ENCODE data around the gene MYH3.

The MYH3 gene

DNA sequence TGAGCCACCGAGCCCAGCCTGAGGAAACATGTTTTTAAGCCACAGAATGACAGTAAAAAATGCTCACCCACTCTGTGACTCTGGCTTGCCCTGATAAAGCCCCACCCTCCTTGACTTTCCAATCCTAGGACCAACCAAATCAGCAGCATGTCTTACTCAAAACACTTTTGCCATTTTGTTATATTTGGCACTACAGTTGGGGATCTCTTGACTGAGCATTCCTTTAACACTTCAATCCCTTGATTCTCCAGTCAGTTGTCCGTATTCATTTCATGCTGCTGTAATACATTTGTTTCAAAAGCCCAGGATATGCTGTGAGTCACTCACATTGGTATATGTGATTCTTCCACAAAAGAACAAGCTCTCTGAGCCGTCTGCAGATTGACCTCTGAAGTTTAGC lies 8.2 kb downstream of the MYH3 start:
- no peak for DNase-seq (ENCODE audit: low read depth, low spot score)
- no peak overlapping the region for H3K4me3 ChIP-seq (ENCODE audit: insufficient read length, low read depth)
- no peaks in the 10 kb centered on the region for H3K4me1 ChIP-seq (ENCODE audit: insufficient read depth, insufficient read length)
- H3K9me3 ChIP-seq (ENCODE audit: insufficient read depth, low read length): no peaks in the 10 kb centered on the region
- TF ChIP-seq ZNF274 (IDR thresholded peaks at IDR 0.05; ENCODE audit: low read depth, low read length) (no peak), SUZ12 (IDR thresholded peaks at IDR 0.05; ENCODE audit: extremely low read depth, insufficient read depth, insufficient read length) (no peak), YY1 (IDR thresholded peaks at IDR 0.05; ENCODE audit: insufficient read depth, insufficient read length) (no peak)
- H3K9ac ChIP-seq (ENCODE audit: insufficient read length, low read depth): no peak overlapping the region
- H3K36me3 ChIP-seq (ENCODE audit: insufficient read depth, insufficient read length, low read length): peaks cover 8% of the 10 kb centered on the region
- no peaks in the 10 kb centered on the region for H3K27me3 ChIP-seq (ENCODE audit: insufficient read depth, insufficient read length)

DNA sequence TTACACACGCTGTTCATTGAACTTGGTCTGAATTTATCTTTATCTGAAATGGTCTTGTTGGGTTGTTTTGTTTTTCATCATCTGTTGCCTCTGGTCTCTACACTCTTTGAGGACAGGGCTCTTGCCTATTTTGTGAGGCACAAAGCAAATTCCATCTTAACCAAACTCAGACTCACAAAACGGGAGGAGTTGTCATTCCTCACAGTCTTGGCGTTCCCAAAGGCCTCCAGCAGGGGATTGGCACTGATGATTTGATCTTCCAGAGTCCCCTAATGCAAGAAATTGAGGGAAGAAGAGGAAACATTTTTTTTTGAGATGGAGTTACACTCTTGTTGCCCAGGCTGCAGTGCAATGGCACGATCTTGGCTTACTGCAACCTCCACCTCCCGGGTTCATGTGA lies 8.7 kb downstream of the MYH3 start:
- Histone ChIP-seq H3K9ac (ENCODE audit: insufficient read length, low read depth) (no peak overlapping the region), H3K36me3 (ENCODE audit: insufficient read depth, insufficient read length, low read length) (peaks cover 8% of the 10 kb centered on the region), H3K27me3 (ENCODE audit: insufficient read depth, insufficient read length) (no peaks in the 10 kb centered on the region), H3K9me3 (ENCODE audit: insufficient read depth, low read length) (no peaks in the 10 kb centered on the region), H3K4me3 (ENCODE audit: insufficient read length, low read depth) (no peak overlapping the region), H3K4me1 (ENCODE audit: insufficient read depth, insufficient read length) (no peaks in the 10 kb centered on the region)
- no peak for DNase-seq (ENCODE audit: low read depth, low spot score)
- TF ChIP-seq SUZ12 (IDR thresholded peaks at IDR 0.05; ENCODE audit: extremely low read depth, insufficient read depth, insufficient read length) (no peak), YY1 (IDR thresholded peaks at IDR 0.05; ENCODE audit: insufficient read depth, insufficient read length) (no peak), ZNF274 (IDR thresholded peaks at IDR 0.05; ENCODE audit: low read depth, low read length) (no peak)

DNA sequence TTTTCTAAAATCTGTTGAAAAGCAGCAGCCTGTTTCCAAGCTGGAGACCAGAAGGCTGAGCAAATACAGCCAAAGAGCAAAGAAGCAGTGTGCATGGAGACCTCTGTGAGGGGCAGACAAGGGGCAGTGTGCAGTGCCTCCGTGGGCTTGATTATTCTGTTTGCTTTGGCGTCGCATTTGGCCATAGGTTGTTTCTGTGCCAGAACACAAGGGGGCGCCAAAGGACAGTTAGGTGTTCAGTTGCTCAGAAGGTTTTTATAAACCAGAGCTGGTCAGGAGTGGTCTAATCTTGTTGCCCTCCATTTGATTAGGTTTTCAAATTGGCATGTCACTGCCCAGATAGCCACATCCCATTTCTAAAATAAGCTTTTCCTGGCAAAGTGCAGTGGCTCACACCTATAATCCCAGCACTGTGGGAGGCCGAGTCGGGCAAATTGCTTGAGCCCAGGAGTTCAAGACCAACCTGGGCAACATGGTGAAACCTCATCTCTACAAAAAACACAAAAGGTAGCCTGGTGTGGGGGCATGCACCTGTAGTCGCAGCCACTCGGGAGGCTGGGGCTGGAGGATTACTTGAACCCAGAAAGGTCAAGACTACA lies 10.6 kb downstream of the MYH3 start:
- no peak overlapping the region for H3K4me3 ChIP-seq (ENCODE audit: insufficient read length, low read depth)
- no peaks in the 10 kb centered on the region for H3K9me3 ChIP-seq (ENCODE audit: insufficient read depth, low read length)
- peak; percentile 28 for DNase-seq (ENCODE audit: low read depth, low spot score)
- no peak for TF ChIP-seq YY1 (IDR thresholded peaks at IDR 0.05; ENCODE audit: insufficient read depth, insufficient read length)
- no peak for TF ChIP-seq ZNF274 (IDR thresholded peaks at IDR 0.05; ENCODE audit: low read depth, low read length)
- TF ChIP-seq SUZ12 (IDR thresholded peaks at IDR 0.05; ENCODE audit: extremely low read depth, insufficient read depth, insufficient read length): no peak
- H3K4me1 ChIP-seq (ENCODE audit: insufficient read depth, insufficient read length): no peaks in the 10 kb centered on the region
- no peak overlapping the region for H3K9ac ChIP-seq (ENCODE audit: insufficient read length, low read depth)
- H3K27me3 ChIP-seq (ENCODE audit: insufficient read depth, insufficient read length): no peaks in the 10 kb centered on the region
- peaks cover 17% of the 10 kb centered on the region for H3K36me3 ChIP-seq (ENCODE audit: insufficient read depth, insufficient read length, low read length)

DNA sequence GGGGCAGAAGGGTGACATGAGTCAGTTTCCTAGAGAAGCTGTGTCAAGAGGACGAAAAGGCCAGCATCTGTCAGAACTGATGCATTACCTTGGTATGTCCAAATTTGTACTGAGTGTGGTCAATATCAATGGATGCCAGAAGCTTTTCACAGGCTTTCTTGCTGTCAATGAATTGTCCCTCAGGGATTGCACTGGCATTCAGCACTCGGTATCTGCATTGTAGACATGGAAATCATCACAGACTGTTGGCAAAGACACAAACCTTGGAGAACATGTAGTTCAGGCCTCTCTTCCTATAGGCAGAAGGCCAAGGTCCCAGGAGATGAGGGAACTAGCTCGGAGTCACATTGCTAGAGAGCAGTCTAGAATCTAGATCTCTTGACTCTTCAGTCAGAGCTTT lies 16.6 kb downstream of the MYH3 start:
- no peak for DNase-seq (ENCODE audit: low read depth, low spot score)
- no peaks in the 10 kb centered on the region for H3K9me3 ChIP-seq (ENCODE audit: insufficient read depth, low read length)
- no peaks in the 10 kb centered on the region for H3K4me1 ChIP-seq (ENCODE audit: insufficient read depth, insufficient read length)
- peaks cover 36% of the 10 kb centered on the region for H3K36me3 ChIP-seq (ENCODE audit: insufficient read depth, insufficient read length, low read length)
- TF ChIP-seq YY1 (IDR thresholded peaks at IDR 0.05; ENCODE audit: insufficient read depth, insufficient read length) (no peak), ZNF274 (IDR thresholded peaks at IDR 0.05; ENCODE audit: low read depth, low read length) (no peak), SUZ12 (IDR thresholded peaks at IDR 0.05; ENCODE audit: extremely low read depth, insufficient read depth, insufficient read length) (no peak)
- H3K27me3 ChIP-seq (ENCODE audit: insufficient read depth, insufficient read length): no peaks in the 10 kb centered on the region
- no peak overlapping the region for H3K9ac ChIP-seq (ENCODE audit: insufficient read length, low read depth)
- H3K4me3 ChIP-seq (ENCODE audit: insufficient read length, low read depth): no peak overlapping the region

DNA sequence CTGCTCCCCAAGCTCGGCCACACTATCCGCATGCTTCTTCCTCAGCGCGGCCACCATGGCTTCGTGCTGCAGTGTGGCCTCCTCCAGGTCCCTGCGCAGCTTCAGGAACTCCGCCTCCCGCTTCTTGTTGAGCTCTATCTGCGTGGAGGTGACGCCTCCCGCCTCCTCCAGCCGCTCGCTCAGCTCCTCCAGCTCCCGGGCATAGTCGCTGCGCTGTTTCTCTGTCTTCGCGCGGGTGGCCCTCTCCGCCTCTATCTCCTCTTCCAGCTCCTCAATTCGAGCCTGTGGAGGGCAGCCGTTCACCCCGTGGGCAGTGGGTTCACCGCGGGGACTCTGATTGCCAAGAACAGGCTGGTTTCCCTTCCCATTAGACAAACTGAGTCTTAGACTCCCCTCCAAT lies 19.0 kb downstream of the MYH3 start:
- no peaks in the 10 kb centered on the region for H3K27me3 ChIP-seq (ENCODE audit: insufficient read depth, insufficient read length)
- H3K9ac ChIP-seq (ENCODE audit: insufficient read length, low read depth): no peak overlapping the region
- H3K4me1 ChIP-seq (ENCODE audit: insufficient read depth, insufficient read length): no peaks in the 10 kb centered on the region
- H3K4me3 ChIP-seq (ENCODE audit: insufficient read length, low read depth): no peak overlapping the region
- no peak for TF ChIP-seq SUZ12 (IDR thresholded peaks at IDR 0.05; ENCODE audit: extremely low read depth, insufficient read depth, insufficient read length)
- TF ChIP-seq ZNF274 (IDR thresholded peaks at IDR 0.05; ENCODE audit: low read depth, low read length): no peak
- TF ChIP-seq YY1 (IDR thresholded peaks at IDR 0.05; ENCODE audit: insufficient read depth, insufficient read length): no peak
- H3K36me3 ChIP-seq (ENCODE audit: insufficient read depth, insufficient read length, low read length): peaks cover 36% of the 10 kb centered on the region
- H3K9me3 ChIP-seq (ENCODE audit: insufficient read depth, low read length): no peaks in the 10 kb centered on the region
- DNase-seq (ENCODE audit: low read depth, low spot score): no peak

DNA sequence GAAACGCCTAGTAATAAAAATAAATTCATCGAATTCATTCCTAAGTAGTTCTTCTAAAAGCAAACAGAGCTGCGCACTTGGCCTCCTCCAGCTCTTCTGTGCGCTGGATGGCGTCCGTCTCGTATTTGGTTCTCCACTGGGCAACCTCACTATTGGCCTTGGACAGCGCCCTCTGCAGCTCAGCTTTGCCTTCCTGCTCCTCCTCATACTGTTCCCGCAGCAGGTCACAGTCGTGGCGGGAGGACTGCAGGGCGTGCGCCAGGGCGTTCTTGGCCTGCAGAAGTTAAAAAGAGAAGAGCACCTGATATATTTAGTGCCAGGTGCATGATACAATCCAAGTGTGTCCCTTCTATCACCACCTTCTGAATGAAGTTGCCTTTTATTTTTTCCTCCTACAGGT lies 21.8 kb downstream of the MYH3 start:
- no peak overlapping the region for H3K9ac ChIP-seq (ENCODE audit: insufficient read length, low read depth)
- H3K36me3 ChIP-seq (ENCODE audit: insufficient read depth, insufficient read length, low read length): peaks cover 22% of the 10 kb centered on the region
- H3K27me3 ChIP-seq (ENCODE audit: insufficient read depth, insufficient read length): no peaks in the 10 kb centered on the region
- H3K4me3 ChIP-seq (ENCODE audit: insufficient read length, low read depth): no peak overlapping the region
- TF ChIP-seq ZNF274 (IDR thresholded peaks at IDR 0.05; ENCODE audit: low read depth, low read length) (no peak), SUZ12 (IDR thresholded peaks at IDR 0.05; ENCODE audit: extremely low read depth, insufficient read depth, insufficient read length) (no peak), YY1 (IDR thresholded peaks at IDR 0.05; ENCODE audit: insufficient read depth, insufficient read length) (no peak)
- H3K9me3 ChIP-seq (ENCODE audit: insufficient read depth, low read length): no peaks in the 10 kb centered on the region
- H3K4me1 ChIP-seq (ENCODE audit: insufficient read depth, insufficient read length): no peaks in the 10 kb centered on the region
- DNase-seq (ENCODE audit: low read depth, low spot score): no peak

DNA sequence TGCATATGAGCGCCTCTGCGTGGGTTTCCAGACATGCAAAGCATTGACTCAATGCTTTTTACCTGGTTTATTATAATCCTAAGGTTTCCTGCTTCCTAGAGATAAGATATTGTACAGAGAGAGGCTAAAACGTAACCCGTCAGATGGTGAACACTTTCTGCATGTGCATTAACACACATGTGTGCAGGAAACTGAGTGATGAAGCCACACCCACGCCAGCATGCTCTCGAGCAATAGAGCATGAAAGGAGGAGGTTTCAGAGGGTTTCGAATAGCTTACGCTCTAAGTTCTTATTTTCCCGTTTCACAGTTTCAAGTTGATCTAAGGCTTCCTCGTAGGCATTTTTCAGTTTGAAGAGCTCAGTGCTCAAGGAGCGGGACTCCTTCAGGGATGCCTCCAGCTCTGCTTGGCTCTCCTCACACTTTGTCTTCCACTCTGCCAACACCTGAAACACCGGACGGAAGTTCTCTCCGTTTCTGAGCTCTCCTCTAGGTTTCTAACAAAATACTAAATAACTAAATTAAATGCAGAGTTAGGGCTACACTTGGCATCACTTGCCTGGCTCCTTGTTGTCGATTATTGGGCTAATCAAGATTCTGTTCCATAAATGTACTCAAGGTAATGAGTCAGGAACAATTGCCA lies 23.2 kb downstream of the MYH3 start:
- Histone ChIP-seq H3K4me1 (ENCODE audit: insufficient read depth, insufficient read length) (no peaks in the 10 kb centered on the region), H3K27me3 (ENCODE audit: insufficient read depth, insufficient read length) (no peaks in the 10 kb centered on the region), H3K4me3 (ENCODE audit: insufficient read length, low read depth) (no peak overlapping the region), H3K9me3 (ENCODE audit: insufficient read depth, low read length) (no peaks in the 10 kb centered on the region), H3K36me3 (ENCODE audit: insufficient read depth, insufficient read length, low read length) (peaks cover 20% of the 10 kb centered on the region), H3K9ac (ENCODE audit: insufficient read length, low read depth) (no peak overlapping the region)
- DNase-seq (ENCODE audit: low read depth, low spot score): no peak
- TF ChIP-seq SUZ12 (IDR thresholded peaks at IDR 0.05; ENCODE audit: extremely low read depth, insufficient read depth, insufficient read length) (no peak), ZNF274 (IDR thresholded peaks at IDR 0.05; ENCODE audit: low read depth, low read length) (no peak), YY1 (IDR thresholded peaks at IDR 0.05; ENCODE audit: insufficient read depth, insufficient read length) (no peak)

Measured in NT2/D1 (cell line).